GM18499 (cell line): ENCODE results near the gene SYCE1L.

Source experiments
- ATAC-seq: cut with Tn5 transposase; IDR thresholded peaks from one replicate; pipeline ENCODE4 v1.9.1; 2021; ENCODE audit warnings: moderate number of reproducible peaks; ENCODE audit not compliant: insufficient read depth, unreplicated experiment

Gene SYCE1L

DNA sequence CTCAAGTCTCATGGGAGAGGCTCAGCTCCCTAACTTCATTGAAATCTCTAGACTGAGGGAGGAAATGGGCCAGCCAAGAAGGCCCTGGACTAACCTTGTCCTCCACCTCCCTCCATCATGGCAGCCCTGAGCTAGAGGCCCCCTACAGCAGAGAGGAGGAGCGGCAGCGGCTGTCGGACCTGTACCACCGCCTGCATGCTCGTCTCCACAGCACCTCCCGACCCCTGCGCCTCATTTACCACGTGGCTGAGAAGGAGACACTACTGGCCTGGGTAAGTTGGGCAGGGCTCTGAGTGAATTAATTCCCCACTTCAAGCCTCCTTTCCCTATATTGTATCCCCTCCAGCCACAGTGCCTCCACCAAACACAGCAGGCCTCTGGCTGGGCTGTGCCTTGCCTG is 3.8 kb upstream of the SYCE1L start:
- ATAC-seq = no peak

DNA sequence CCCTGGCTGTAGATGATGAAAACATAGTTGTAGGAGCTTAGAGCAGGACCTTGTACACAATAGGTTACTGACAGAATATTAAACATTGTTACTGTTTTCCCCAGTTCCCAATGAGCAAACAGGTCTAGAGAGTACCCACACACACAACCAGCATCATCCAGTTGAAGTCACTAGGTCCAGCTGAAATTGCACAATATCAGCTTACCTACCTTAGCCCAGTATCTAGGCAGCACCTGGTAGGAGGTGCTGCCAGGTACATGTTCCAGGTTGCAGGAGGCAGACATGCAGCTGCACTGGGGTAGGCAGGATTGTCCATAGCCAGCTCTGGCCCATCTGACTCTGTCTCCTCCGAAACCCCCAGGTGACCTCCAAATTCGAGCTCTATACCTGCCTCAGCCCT is 1.5 kb upstream of the SYCE1L start:
- no peak for ATAC-seq

DNA sequence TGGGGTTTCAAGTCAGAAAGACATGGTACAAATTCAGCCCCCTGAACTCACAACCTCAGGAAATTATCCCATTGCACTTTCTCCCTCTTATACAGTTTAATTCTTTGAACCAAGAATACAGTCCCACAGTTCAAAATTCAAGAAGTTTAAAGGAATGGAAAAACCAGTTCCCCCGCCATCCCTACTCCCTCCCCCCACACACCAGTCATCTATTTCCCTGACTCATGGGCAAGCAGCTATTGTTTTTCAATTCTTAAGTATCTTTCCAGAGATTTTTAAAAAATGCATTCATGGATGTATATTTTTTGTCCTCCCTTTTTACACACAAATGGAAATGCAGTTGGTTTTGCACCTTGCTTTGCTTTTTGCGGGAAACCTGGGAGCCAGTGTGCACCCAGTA is 7.3 kb downstream of the SYCE1L start:
- ATAC-seq = no peak

DNA sequence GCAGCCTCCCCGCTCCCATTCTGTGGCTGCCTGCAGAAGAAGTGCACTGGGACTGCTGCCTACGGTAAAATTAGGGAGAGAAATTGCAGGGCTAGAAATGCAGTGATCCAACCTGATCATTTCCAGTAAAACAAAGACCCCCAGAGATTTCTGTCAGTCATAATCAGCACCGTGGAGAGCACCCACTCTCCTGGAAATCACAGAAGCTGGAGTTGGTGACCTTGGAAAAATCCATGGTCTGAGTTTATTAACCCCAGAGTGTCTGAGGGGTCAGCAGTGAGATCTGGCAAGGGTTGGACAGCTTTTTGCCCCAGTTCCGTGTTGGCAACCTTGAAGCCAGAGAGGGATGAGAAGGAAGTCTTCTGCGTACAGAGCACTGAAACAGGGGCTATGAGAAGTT is 7.8 kb downstream of the SYCE1L start:
- no peak for ATAC-seq

DNA sequence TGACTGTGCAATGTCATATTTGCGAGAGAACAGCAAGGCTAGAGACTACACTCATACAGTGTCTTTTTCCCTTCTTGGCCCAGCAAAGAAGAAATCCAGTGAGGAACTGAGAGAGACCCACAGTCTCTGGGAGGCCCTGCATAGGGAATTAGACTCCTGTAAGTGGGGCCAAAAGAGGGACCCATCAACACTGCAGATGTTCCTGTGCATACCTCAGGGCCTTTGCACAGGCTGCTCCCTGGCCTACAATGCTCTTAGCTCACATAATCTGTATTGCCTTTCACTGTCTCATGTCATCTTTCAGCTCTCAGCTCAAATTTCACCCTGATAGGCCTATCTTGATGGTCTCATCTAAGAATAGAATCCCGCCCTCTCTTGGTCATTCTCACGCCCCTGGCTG is 9.2 kb downstream of the SYCE1L start:
- no peak for ATAC-seq

DNA sequence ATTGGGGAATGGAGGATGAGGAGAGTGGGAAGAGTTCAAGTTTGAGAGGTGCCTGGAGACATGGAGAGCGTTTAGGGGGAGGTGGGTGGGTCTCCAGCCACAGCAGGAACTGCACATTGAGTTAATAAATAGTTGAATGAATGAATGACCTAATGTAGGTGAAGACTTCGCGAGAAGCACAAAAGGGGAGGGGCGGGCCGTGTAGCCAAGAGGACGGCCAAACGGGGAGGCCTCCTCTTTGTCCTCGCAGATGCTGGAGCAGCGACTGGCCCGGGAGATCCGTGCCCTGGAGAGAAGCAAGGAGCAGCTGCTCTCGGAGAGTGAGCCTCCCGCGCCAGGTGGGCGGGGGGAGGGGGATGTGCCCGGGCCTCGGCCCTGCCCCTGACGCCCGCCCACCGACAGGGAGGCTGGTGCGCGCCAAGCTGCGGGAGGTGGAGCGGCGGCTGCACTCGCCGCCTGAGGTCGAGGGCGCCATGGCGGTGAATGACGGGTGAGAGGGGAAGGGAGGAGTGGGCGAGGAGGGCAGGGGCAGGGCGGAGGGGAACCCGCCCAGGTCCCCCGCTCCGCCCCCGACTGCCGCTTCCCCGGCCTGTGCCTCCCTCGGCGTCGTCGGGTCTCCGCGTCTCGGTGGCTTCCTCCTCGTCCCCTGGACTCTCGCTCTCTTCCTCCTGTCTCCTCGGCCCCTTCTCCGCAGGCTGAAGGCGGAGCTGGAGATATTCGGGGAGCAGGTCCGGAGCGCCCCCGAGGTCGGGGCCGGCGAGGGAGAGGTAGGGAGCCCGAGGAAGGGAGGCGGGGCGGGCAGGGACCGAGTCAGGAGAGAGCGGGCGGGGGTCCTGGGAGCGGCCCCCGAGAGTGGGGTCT is 12.9 kb downstream of the SYCE1L start:
- ATAC-seq = no peak

DNA sequence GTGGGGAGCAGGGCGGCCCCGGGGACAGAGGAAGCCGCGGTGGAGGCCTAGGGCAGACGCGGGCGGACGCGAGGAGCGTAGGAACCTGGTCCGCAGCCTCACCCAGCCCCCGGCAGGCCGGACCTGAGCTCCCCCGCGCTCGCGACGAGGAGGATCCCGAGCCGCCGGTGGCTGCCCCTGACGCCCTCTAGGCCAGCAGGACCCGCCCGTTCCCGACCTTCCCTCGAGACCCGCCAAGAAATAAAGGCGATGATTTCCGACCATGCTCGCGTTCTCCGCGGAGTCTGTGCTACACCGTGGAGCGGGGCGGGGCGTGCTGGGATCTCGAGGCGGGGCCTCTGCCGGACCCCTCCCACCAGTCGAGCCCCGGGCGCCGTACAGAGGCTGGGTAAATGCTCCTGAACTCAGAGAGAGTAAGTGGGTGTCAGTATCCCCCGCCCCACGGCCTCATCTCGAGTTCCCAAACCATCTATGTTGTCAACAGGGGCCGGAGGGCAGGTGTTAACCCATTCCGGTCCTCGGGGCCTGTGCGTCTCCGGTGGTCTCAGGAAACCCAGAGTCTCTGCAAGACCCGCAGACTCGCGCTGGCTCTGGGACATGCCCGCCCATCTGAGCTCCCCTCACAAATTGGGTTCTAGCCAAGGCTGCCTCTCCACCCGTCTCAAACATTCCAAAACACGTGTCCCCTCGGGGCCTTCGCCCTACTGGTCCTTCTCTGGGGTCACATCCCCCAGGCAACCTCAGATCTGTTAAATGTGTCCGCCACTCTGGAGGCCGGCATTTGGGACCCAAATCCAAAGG is 13.7 kb downstream of the SYCE1L start:
- ATAC-seq = no peak

DNA sequence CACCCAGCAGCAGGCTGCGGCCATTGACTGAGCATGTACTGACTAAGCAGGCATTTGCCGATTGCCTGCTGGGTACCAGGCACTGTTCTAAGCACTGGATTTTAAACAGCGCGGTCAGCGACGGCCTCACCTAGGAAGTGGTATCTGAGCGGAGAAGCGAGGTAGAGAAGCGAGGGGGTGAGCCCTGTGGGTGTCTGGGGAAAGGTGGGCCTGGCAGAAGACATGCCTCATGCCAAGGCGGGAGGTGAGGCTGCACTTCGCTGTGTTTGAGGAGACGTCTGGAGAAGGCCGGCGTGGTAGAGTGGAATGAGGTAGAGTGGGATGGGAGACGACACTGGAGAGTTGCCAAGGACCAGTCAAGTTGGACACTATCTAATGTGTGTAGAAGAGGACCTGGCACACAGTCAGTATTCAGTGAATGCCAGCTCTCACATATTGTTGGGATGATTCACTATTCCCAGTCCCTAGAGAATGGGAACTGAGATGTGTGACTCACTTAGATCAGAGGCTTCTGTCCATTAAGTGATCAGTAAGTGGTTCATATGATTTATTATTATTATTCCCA is 14.4 kb downstream of the SYCE1L start:
- ATAC-seq = no peak

DNA sequence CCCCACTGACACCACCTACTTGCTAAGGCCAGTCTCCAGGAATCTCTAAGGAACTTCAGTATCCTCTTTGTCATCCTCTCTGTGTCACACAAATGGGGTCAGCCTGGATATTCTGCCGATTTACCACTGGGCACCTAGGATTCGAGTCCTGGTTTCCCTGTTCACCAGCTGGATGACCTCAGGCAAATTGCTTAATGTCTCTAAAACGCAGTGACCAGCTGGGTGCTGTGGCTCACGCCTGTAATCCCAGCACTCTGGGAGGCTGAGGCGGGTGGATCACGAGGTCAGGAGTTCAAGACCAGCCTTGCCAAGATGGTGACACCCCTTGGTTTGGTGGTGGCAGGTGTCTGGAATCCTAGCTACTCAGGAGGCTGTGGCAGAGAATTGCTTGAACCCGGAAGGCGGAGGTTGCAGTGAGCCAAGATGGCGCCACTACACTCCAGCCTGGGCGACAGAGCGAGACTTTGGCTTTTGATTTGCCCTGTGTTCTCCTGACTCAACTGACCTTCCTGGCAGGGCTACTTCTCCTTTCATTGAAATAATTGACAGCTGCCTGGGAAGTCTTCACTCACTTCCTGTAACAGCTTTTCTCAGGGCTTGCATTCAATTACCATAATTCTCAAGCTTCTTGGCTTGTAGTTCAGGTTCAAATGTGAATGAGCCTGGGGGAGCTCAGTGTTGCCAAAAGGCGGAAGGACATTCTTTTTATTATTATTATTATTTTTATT is 15.4 kb downstream of the SYCE1L start:
- ATAC-seq = no peak

DNA sequence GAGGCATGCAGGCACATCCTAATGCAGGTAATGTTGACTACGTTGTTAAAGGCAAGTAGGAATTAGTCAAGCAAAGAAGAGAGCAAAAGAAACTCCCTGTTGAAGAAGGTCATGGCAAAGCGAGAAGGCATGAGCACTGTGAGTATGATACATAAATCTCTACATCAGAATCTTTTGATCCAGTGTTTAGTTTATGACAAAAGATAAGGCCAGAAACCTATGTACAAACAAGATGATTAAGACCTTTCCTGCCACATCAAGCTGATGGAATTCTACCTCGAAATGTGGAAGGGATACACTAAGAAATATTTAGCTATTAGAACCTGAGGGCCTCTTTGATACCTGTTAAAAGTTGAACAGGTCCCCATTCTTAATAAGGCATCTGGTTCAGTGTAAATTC is 20.2 kb downstream of the SYCE1L start:
- no peak for ATAC-seq

DNA sequence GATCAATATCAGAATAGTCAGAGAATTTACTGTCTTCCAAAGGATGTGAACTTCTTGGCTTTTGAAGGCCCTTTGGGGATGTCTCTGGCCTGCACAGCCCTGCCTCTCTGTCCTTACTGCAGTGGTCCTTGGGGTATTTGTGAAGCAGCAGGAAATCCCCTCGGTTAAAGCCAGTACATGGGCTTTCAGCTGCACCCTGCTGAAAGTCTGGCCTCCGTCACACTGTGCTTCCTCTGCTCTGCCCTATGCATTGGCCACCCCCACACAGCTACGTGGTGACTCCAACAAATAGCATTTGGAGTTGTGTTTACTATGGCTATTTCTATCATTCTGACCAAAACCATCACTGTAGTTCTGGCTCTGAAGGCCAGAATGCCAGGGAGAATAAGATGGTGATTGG is 21.2 kb downstream of the SYCE1L start:
- no peak for ATAC-seq

DNA sequence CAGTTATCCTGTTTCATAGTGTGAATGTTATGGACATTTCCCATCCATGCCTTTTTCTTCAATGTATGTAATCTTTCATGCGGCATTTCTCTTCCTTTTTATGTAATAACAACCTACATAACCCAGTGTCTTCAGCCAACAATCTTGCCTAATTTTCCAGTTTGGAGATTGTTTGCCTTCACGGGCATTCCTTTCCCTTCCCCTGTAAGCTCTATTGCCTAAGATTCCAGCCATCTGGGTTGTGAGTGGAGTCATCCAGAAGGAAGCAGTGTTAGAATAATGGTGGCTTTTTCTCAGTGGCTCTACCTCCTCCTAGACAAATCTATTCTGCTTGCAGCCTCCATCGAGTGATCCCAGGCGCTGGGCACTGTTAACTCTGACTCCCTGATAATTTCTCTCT is 22.3 kb downstream of the SYCE1L start:
- no peak for ATAC-seq

DNA sequence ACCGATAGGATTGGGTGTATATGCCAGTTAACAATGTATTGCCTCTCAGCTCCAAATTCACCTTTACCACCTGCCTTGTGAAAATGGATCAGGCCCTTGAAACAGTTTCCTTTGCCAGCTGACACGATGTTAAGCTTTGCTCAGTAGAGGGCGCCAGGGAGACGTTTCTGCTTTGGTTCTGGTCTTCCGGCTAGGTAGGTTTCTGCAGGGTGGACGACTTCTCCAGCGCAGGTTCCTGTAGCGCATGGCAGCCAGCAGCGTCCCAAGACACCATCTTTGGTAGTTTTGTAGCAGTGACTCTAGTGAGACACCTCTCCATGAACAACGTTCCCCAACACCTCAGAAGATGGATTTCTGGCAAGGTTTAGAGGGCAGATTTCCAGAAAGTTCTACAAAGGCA is 24.0 kb downstream of the SYCE1L start:
- no peak for ATAC-seq

DNA sequence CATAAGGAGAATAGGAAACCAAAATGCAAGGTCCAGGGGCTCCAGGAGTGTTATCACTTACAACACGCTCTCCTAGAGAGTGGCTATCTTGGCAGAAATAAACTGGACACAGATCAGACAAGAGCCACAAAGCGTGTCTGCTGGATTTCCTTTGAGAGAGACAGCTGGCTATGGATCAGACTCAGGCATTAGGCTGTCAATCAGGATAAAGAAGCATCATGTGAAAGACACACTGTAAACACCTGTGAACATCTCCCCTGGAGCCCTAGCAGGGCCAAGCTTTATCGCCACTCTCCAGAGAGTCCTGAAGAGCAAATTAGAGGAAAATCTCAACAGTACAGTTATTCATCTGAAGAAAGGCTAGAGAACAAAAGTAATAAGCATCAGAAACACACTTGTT is 26.0 kb downstream of the SYCE1L start:
- no peak for ATAC-seq

DNA sequence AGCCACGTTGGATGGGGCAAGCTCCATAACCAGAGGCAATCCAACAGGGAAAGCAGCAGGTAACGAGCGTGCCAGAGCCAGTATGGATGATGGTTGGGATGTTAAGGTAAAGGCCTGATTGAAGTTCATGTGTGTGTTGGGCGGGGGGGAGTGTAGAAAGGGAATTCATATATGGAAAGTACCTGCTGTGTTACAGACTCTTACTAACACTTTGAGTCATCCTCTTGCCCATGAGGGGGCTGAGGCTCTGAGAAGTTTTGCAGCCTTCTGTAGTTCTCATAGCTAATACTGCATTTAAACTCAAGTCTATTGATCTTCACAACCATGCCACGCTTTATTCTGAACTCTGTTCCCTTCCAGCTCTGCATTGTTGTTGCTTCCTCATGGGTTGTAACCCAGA is 28.5 kb downstream of the SYCE1L start:
- ATAC-seq = peak; percentile 78

DNA sequence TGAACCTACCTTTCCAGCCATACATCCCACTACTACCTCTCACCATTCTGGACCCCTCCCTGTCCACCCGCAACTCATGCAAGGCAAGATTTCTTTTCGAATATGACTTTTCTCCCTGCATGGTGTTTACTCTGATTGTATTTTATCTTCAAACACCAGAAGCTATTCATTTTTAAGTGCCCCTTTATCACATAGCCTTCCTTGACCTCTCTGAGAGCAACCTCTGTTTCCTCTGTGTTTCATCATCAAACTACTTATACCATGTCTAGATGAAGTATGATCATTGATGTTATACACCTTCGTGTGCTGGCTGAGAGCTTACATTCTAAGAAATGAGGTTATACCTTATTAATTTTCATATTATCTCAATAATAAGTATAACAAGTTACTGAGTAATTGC is 31.8 kb downstream of the SYCE1L start:
- no peak for ATAC-seq

DNA sequence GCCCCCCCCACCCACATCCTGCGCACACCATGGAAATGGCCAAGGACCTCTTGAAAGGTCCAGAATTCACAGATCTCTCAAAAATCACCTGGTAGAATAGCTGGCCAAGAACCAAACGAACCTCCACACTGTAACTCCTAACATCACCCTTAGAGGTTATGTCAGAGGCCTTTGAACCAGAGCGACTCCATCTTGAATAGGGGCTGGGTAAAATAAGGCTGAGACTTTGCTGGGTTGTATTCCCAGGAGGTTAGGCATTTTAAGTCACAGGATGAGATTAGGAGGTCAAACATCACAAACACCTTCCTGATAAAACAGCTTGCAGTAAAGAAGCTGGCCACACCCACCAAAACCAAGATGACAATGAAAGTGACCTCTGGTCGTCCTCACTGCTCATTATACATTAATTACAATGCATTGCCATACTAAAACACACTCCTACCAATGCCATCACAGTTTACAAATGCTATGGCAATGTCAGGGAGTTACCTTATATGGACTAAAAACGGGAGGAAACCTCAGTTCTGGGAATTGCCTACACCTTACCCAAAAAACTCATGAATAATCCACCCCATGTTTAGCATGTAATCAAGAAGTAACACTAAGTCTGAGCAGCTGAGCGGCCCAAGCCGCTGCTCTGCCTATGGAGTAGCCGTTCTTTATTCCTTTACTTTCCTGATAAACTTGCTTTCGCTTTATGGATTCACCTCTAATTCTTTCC is 34.8 kb downstream of the SYCE1L start:
- no peak for ATAC-seq

DNA sequence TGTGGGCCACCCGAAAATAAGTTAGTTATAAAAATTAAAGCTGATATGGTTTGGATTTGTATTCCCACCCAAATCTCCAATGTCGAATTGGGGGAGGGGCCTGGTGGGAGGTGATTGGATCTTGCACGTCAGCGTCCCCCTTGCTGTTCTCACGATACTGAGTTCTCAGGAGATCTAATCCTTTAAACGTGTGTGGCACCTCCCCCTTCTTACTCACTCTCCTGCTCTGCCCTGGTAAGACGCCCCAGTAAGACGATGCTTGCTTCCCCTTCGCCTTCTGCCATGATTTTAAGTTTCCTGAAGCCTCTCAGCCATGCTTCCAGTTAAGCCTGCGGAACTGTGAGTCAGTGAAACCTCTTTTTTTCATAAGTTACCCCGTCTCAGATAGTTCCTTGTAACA is 35.4 kb downstream of the SYCE1L start:
- ATAC-seq = no peak

DNA sequence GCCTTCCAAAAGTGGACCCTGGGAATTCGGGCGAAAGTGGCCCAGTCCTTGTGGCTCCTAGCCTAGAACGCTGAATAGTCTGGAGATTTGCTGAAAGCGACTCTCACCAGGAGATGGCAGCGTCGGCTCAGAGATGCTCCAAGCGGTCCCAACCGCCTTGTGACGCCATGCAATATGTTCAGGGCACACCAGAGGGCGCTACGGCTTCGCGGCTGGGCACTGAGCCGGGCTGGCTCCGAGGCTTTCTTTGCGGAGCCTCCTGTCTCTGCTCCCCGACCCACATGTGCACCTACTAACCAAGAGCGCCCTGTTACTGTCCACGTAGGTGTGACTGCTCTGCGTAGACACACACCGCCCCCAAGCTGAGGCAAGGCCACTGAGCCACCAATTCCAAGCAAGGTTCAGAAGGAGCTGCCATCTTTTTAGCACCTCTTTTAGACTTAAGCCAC is 36.9 kb downstream of the SYCE1L start:
- peak; percentile 92 for ATAC-seq

DNA sequence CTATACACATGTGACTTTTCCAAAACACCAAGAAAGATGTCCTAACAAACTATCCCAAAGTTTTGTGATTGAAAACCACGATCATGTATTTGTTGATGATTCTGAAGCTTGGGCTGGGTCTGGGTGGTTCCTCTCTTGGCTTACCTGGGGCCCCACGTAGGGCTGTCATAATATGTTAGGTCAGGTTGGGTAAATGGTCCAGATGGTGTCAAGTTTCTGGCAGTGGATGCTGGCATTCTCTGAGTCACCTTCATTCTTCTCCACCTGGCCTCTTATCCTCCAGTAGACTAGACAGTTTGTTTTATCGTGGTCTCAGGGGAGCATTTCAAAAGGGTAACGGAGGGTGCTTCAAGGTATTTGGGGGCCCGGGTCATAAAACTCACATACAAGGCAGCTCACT is 39.4 kb downstream of the SYCE1L start:
- ATAC-seq = no peak
